GM12891 (cell line): Measurements from ENCODE around the gene GLUD2. TPM values are rescaled to one million over a fixed set of nuclear protein-coding genes. Genes with fewer than 3 reads are reported as not detected.

Experiments used
- DNase-seq: peaks from one replicate; pipeline ENCODE4 v3.0.0; 2011; ENCODE audit warnings: low spot score; ENCODE audit not compliant: insufficient read length
- FAIRE-seq: peaks from 2 replicates; lab custom pipeline; 2011; peaks lifted over from hg19 to GRCh38; lab: Jason Lieb, UNC
- PAX5 ChIP-seq: IDR thresholded peaks from 2 replicates; pipeline ENCODE4 v1.6.1; 2011; ENCODE audit warnings: low read length, moderate library complexity, mild to moderate bottlenecking; ENCODE audit not compliant: insufficient read depth, severe bottlenecking
- POLR2A ChIP-seq: IDR thresholded peaks from 2 replicates; pipeline ENCODE4 v1.6.1; 2011; ENCODE audit warnings: low read depth, low read length, control low read depth
- POLR2AphosphoS5 ChIP-seq: IDR thresholded peaks from 2 replicates; pipeline ENCODE4 v1.6.1; 2011; ENCODE audit warnings: low read depth, low read length, control low read depth
- POU2F2 ChIP-seq: IDR thresholded peaks from 2 replicates; pipeline ENCODE4 v1.6.1; 2011; ENCODE audit warnings: low read depth, mild to moderate bottlenecking, control low read depth, low read length, moderate library complexity
- SPI1 ChIP-seq: IDR thresholded peaks from 2 replicates; pipeline ENCODE4 v1.6.1; 2011; ENCODE audit warnings: low read depth, low read length, control low read depth
- TAF1 ChIP-seq: IDR thresholded peaks from 2 replicates; pipeline ENCODE4 v1.6.1; 2011; ENCODE audit warnings: low read depth, low read length, control low read depth
- polyA plus RNA-seq: library from polyadenylated mRNA; unstranded; fragments of >200 nt; gene quantifications from one replicate; pipeline ENCODE4 v1.2.1, GENCODE V29; 2012; ENCODE audit warnings: low read depth, missing spikeins, inconsistent platforms; ENCODE audit not compliant: missing spikeins

GLUD2 gene
- 0.58 TPM for polyA plus RNA-seq

DNA sequence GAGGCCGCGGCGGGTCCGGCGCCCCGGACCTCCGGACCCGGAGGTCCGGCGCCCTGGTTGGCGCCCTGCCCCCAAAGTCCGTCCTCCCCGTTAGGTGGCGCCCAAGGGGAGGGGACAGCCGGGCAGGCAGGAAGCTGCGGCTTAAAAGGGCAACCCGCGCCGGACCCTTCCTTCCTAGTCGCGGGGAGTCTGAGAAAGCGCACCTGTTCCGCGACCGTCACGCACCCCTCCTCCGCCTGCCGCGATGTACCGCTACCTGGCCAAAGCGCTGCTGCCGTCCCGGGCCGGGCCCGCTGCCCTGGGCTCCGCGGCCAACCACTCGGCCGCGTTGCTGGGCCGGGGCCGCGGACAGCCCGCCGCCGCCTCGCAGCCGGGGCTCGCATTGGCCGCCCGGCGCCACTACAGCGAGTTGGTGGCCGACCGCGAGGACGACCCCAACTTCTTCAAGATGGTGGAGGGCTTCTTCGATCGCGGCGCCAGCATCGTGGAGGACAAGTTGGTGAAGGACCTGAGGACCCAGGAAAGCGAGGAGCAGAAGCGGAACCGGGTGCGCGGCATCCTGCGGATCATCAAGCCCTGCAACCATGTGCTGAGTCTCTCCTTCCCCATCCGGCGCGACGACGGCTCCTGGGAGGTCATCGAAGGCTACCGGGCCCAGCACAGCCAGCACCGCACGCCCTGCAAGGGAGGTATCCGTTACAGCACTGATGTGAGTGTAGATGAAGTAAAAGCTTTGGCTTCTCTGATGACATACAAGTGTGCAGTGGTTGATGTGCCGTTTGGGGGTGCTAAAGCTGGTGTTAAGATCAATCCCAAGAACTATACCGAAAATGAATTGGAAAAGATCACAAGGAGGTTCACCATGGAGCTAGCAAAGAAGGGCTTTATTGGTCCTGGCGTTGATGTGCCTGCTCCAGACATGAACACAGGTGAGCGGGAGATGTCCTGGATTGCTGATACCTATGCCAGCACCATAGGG lies at the start of gene GLUD2:
TSS of gene GLUD2 (plus strand) at position 170 of the 979 bp plus-strand sequence. CDS start at position 245, 75 bp downstream.
- FAIRE-seq (peak; percentile 99), DNase-seq (peak; percentile 12)

DNA sequence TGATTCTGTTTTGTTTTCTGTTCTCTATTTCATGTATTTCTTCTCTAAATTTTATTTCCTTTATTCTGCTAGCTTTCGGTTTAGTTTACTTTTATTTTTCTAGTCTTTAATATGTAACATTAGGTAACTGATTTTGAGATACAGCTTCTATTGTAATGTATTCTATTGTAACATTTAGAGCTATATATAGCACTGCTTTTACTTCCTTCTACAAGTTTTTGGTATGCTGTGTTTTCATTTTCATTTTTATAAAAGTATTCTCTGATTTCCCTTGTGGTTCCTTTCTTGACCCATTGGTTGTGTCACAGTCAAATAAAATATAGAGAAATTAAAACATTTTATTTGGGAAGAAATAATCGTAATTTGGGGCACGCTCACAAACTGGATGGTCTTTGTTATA lies 48.0 kb upstream of the GLUD2 start:
- no peak for FAIRE-seq

DNA sequence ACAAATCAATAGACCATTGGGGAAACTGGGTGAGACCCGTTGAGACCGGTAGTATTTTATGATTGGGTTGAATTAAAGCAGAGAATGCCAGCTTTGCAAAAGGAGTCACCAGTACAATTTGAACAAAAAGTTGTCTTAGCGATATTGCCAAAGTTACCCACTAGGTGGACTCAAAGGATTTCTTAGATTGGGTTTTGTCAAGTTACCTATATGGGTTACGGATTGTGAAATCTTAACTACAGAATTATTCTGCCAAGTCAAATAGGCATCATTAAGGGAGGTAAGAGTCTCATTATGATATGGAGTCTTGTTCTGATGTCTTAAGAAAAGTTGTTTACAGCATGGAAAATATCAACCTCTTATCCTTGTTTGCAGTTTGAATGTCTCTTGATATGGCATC lies 46.8 kb upstream of the GLUD2 start:
- FAIRE-seq = peak; percentile 80

More for the DNA sequence above, 48.0 kb upstream of the GLUD2 start:
- no peak for TF ChIP-seq PAX5
- TF ChIP-seq POU2F2 = no peak
- no peak for TF ChIP-seq TAF1
- no peak for TF ChIP-seq POLR2A
- TF ChIP-seq SPI1 = no peak
- TF ChIP-seq POLR2AphosphoS5 = no peak
- no peak for DNase-seq

DNA sequence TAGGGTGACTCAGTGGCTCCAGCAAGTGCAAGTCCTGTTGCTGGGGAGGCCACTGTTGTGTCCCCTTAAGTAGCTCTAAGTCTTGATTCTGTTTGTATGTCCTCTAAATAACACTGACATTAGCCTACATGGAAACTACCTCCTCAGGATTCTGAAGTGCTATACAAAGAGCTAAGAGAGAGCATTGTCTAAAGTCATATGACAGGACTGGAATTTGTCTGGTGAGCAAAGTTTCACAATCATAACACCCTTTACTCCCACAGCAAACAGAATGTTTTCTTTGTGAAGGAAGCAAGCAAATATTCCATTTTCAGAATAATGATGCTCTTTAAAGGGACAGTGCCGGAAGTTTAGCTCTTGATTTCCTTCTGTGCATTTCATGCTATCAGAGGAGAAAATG lies 38.5 kb upstream of the GLUD2 start:
- TF ChIP-seq SPI1 (no peak), POLR2AphosphoS5 (no peak), POLR2A (no peak), PAX5 (no peak), TAF1 (no peak), POU2F2 (no peak)
- FAIRE-seq (no peak), DNase-seq (no peak)

More for the DNA sequence above, 46.8 kb upstream of the GLUD2 start:
- DNase-seq = no peak
- TF ChIP-seq POLR2A (no peak), PAX5 (no peak)

DNA sequence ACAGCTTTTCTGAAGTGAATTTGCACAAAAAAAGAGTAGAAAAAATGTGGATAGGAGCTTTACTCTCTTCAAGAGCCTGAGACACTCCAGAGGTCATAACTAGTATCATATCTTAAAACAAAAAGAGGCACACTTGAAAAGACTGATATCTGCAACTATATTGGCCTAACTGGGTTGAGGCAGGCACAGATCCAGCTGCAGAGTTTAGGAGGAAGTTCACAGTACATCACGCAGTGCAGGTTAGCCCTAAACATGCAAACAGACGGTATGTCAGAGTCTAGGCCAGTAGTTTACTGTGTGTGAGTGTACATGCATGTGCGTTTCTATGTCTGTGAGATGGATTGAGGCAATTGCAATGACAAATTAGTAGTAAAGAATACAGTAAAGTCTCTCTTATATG lies 37.6 kb upstream of the GLUD2 start:
- no peak for TF ChIP-seq POLR2AphosphoS5
- TF ChIP-seq TAF1 = no peak
- TF ChIP-seq POLR2A = no peak
- no peak for TF ChIP-seq PAX5
- no peak for TF ChIP-seq SPI1
- DNase-seq (no peak), FAIRE-seq (no peak)

DNA sequence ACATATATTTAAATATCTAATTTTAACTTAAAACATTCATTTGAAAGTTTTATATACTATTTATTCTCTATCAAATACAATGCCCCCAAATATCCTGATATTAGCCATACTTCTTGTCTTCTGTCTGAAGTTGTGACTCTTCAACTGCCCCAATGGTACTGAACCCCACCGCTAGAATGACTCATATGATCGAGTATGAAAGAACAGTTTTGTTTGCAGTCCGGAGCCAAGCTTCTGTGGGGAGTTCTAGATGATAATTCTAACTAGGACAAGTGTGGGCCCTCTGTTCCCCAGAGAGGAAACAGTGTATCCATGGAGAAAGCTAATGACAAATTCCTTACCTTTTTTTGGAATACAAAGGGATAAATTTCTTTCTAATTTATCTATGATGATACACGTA lies 37.2 kb upstream of the GLUD2 start:
- DNase-seq (no peak), FAIRE-seq (peak; percentile 5)
- no peak for TF ChIP-seq TAF1
- TF ChIP-seq SPI1 = no peak
- no peak for TF ChIP-seq PAX5
- no peak for TF ChIP-seq POU2F2
- no peak for TF ChIP-seq POLR2AphosphoS5
- TF ChIP-seq POLR2A = no peak

DNA sequence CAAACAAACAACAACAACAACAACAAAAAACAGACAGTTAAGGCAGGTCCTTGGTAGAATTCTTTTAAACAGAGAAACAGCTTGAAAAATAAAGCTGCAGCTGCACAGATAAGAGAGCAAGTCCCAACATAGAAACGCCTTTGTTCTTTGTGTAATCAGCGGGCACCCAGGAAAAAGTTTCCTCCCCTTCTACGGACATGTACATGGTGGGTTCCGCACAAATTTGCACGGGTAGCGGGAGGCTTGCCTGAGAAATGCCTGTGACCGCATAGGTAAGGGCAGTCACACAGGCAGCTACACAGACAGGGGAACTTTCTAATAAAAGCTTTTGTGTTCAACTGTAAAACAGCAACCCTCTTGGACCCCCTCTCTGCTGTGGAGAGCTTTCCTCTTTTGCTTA lies 36.2 kb upstream of the GLUD2 start:
- DNase-seq (no peak), FAIRE-seq (no peak)
- TF ChIP-seq POLR2A = no peak
- TF ChIP-seq TAF1 = no peak
- no peak for TF ChIP-seq PAX5
- no peak for TF ChIP-seq SPI1
- TF ChIP-seq POU2F2 = no peak
- no peak for TF ChIP-seq POLR2AphosphoS5

DNA sequence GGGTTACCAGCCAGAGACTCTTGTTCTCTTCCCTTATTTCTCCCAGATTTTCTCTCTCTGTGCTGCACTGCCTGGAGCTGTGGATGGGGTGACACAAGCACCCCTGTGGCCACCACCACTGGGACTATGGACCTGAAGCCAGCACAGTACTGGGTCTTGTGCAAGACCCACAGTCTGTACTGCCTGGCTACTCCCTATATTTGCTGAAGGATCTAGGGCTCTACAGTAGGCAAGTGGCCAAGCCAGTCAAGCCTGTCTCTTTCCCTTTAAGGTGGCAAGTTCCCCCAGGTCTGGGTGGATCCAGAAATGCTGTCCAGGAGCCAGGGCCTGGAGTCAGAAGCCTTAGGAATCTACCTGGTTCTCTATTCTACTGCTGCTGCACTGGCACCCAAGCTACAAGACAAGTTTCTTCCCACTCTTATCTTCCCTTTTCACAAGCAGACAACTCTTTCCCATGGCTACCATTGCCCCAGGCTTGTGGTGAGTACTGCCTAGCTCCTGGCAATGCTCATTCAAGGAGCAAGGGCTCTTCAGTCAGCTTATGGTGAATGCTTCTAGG lies 33.4 kb upstream of the GLUD2 start:
- no peak for TF ChIP-seq PAX5
- TF ChIP-seq POLR2A = no peak
- TF ChIP-seq TAF1 = no peak
- no peak for TF ChIP-seq POLR2AphosphoS5
- TF ChIP-seq SPI1 = no peak
- TF ChIP-seq POU2F2 = no peak
- DNase-seq (no peak), FAIRE-seq (no peak)

DNA sequence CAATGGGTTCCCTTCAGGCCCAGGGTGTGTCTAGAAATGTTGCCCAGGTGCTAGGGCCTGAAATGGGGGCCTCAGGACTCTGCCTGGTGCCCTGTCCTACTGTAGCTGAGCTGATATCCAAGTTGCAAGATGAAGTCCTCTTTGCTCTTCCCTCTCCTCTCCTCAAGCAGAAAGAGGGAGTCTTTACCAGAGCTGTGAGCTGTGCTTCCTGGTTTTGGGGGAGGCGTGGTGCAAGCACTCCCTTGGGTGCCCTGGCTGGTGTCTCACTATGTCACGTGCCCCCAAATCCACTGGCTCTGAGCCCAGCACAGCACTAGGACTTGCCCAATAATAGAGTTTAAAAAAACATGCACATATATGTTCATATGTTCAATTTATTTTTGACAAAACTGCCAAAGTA lies 32.6 kb upstream of the GLUD2 start:
- TF ChIP-seq POU2F2 = no peak
- no peak for TF ChIP-seq POLR2A
- no peak for TF ChIP-seq SPI1
- no peak for TF ChIP-seq POLR2AphosphoS5
- no peak for TF ChIP-seq PAX5
- no peak for TF ChIP-seq TAF1
- FAIRE-seq (no peak), DNase-seq (no peak)

DNA sequence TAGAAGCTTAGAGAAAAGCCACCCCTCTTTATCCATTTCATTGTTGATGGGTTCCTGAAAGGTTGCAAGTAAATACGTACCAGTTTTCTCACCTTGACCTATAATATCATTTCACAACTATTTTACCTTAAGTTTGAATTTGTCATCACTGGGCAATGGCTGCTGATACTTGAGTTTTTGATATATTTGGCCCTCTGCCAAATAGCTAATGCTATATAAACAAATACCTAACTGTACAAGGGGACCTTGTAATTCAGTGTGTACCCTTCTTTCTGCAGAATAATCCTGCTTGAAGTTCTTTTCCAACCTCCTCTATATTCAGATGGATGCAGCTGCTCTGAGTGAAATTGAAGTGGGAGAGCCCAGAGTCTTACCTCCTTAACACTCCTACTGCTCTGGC lies 19.0 kb upstream of the GLUD2 start:
- FAIRE-seq (no peak), DNase-seq (no peak)
- TF ChIP-seq TAF1 (no peak), POLR2AphosphoS5 (no peak), POU2F2 (no peak), SPI1 (no peak), PAX5 (no peak), POLR2A (no peak)
